K562 (cell line): Measurements from ENCODE around the gene APBA2. TPM values are rescaled to one million over a fixed set of nuclear protein-coding genes. Genes with fewer than 3 reads are reported as not detected.

ENCODE experiments used
- ESRRA ChIP-seq: fragments of 450-650 bp; IDR thresholded peaks from 2 replicates; pipeline ENCODE4 v1.6.1; 2014; ENCODE audit warnings: low read depth, mild to moderate bottlenecking, moderate library complexity, borderline replicate concordance
- JUND ChIP-seq, 2 experiments: IDR thresholded peaks; 2 replicates in 1 of 2; 3 replicates in 1 of 2; pipeline ENCODE4 v1.6.1; 2011; ENCODE audit warnings: borderline replicate concordance in 2 of 2, low read depth in 2 of 2, low read length in 2 of 2, improper control_type of control experiment in 1 of 2, missing biosample characterization in 1 of 2, missing genetic modification characterization in 1 of 2, missing genetic modification reagents in 1 of 2
- KLF13 ChIP-seq: fragments of 450-650 bp; IDR thresholded peaks from 2 replicates; pipeline ENCODE4 v1.6.1; 2016; ENCODE audit warnings: missing genetic modification characterization, low read depth, mild to moderate bottlenecking, missing compliant biosample characterization, moderate library complexity, borderline replicate concordance
- MBD2 ChIP-seq: sonication (generic); IDR thresholded peaks from 2 replicates; pipeline ENCODE4 v1.6.1; 2016; ENCODE audit warnings: low read depth, borderline replicate concordance
- RCOR1 ChIP-seq, 2 experiments: IDR thresholded peaks; 2 replicates each; pipeline ENCODE4 v1.6.1; 2012; ENCODE audit warnings: low read depth in 2 of 2, low read length in 2 of 2, borderline replicate concordance in 1 of 2, improper control_type of control experiment in 1 of 2
- ZNF280B ChIP-seq: fragments of 250-450 bp; sonication (Bioruptor Pico); IDR thresholded peaks from 2 replicates; pipeline ENCODE4 v1.5.1; 2021; ENCODE audit warnings: mild to moderate bottlenecking
- ZNF699 ChIP-seq: fragments of 250-450 bp; sonication (Bioruptor Pico); IDR thresholded peaks from 2 replicates; pipeline ENCODE4 v1.8.0; 2021; ENCODE audit warnings: mild to moderate bottlenecking, moderate library complexity; ENCODE audit not compliant: insufficient replicate concordance
- polyA plus RNA-seq, 8 experiments: library from polyadenylated mRNA; depleted of rRNA in 4 of 8; stranded (reverse) in 5 of 8; unstranded in 3 of 8; fragments of >200 nt; fragmentation: Nextera tagmentation in 2 of 8; fragmentation: Illumina TruSeq in 1 of 8; extraction: Ambion mirVana in 2 of 8; extraction: Trizol in 1 of 8; gene quantifications; 2 replicates each; pipeline versions ENCODE4 v1.2.1 to v1.2.3, GENCODE V29; 2011 to 2014; ENCODE audit warnings: inconsistent platforms in 1 of 8, missing spikeins in 1 of 8
- total RNA-seq, 7 experiments: library from RNA; depleted of rRNA in 6 of 7; stranded (reverse); fragments of >200 nt in 6 of 7; fragmentation: Illumina TruSeq in 2 of 7; extraction: Trizol in 2 of 7; gene quantifications; 2 replicates each; pipeline versions ENCODE4 v1.2.1 to v1.2.3, GENCODE V29; 2011 to 2021; ENCODE audit warnings: low replicate concordance in 1 of 7
- TF ChIP-seq, protein P1 (sequence below): fragments of 250-450 bp; sonication (Bioruptor Pico); IDR thresholded peaks from 2 replicates; pipeline ENCODE4 v1.4.0; 2020; ENCODE audit warnings: borderline replicate concordance
- TF ChIP-seq, protein P2 (sequence below): IDR thresholded peaks from 2 replicates; pipeline ENCODE4 v1.6.1; 2016; ENCODE audit warnings: missing genetic modification characterization, missing compliant biosample characterization

The APBA2 gene
- total and polyA plus RNA-seq, 9 of the 15 experiments (the other 6 are each of a cell fraction or from before 2014, with no cell fraction given): 0.24 to 40.9 (median 25.2) TPM

- no peak for TF ChIP-seq ZNF280B
- 0 out of 2 replicates have a peak, but pooled peaks have one; percentile 26 for TF ChIP-seq ESRRA
- 0 out of 4 replicates have a peak, but pooled peaks of 1 of the 2 experiments have one; percentile 9 for TF ChIP-seq RCOR1 (IDR thresholded peaks at IDR 0.05; ENCODE audit: borderline replicate concordance in 1 of 2, low read depth in 2 of 2, low read length in 2 of 2)
- TF ChIP-seq MBD2: no peak
- TF ChIP-seq, protein P1, sequence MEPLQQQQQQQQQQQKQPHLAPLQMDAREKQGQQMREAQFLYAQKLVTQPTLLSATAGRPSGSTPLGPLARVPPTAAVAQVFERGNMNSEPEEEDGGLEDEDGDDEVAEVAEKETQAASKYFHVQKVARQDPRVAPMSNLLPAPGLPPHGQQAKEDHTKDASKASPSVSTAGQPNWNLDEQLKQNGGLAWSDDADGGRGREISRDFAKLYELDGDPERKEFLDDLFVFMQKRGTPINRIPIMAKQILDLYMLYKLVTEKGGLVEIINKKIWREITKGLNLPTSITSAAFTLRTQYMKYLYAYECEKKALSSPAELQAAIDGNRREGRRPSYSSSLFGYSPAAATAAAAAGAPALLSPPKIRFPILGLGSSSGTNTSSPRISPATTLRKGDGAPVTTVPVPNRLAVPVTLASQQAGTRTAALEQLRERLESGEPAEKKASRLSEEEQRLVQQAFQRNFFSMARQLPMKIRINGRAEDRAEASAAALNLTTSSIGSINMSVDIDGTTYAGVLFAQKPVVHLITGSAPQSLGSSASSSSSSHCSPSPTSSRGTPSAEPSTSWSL (CRISPR knock-in tag): no peak
- TF ChIP-seq JUND (IDR thresholded peaks at IDR 0.05; ENCODE audit: borderline replicate concordance, low read depth, low read length): 0 out of 2 replicates have a peak, but pooled peaks have one; percentile 9
- TF ChIP-seq JUND (tag; IDR thresholded peaks at IDR 0.05; ENCODE audit: borderline replicate concordance, low read depth, low read length): no peak
- no peak for TF ChIP-seq KLF13 (tag)
- no peak for TF ChIP-seq ZNF699 (CRISPR knock-in tag)
- TF ChIP-seq, protein P2, sequence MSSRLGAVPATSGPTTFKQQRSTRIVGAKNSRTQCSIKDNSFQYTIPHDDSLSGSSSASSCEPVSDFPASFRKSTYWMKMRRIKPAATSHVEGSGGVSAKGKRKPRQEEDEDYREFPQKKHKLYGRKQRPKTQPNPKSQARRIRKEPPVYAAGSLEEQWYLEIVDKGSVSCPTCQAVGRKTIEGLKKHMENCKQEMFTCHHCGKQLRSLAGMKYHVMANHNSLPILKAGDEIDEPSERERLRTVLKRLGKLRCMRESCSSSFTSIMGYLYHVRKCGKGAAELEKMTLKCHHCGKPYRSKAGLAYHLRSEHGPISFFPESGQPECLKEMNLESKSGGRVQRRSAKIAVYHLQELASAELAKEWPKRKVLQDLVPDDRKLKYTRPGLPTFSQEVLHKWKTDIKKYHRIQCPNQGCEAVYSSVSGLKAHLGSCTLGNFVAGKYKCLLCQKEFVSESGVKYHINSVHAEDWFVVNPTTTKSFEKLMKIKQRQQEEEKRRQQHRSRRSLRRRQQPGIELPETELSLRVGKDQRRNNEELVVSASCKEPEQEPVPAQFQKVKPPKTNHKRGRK (tag): no peak
Measured at GRCh38 chr15:29139540-29140459, 254.0 kb downstream of the APBA2 start (continued).
